WTC11 (cell line): ENCODE data around the gene EXOC3L4. TPM values are rescaled to one million over a fixed set of nuclear protein-coding genes. Genes with fewer than 3 reads are reported as not detected.

Experiments
- ATAC-seq: fragments of 200-7000 bp; cut with Tn5 transposase; 2 replicates; pipeline ENCODE4 v1.10.0; 2021; ENCODE audit warnings: mild to moderate bottlenecking, moderate library complexity
- CTCF ChIA-PET: fragments of 300-600 bp; sonication (Branson Sonifier 250); formaldehyde crosslinking; loops from one replicate; lab custom pipeline; 2021; ENCODE audit warnings: antibody characterized with exemption; lab: Charles Lee
- POLR2A ChIA-PET: fragments of 350-600 bp; sonication (Branson Sonifier 250); formaldehyde crosslinking; loops from one replicate; lab custom pipeline; 2021; ENCODE audit warnings: antibody characterized with exemption; lab: Charles Lee
- DNase-seq: peaks from one replicate; pipeline ENCODE4 v3.0.0; 2021; ENCODE audit warnings: low spot score
- H3K27ac Mint-ChIP-seq: 2 replicates; pipeline ENCODE4 v1.8.0; 2021; ENCODE audit warnings: mixed read lengths
- H3K27me3 Mint-ChIP-seq: 2 replicates; pipeline ENCODE4 v1.8.0; 2021; ENCODE audit warnings: low read depth, mild to moderate bottlenecking, moderate library complexity, mixed read lengths
- H3K36me3 Mint-ChIP-seq: 2 replicates; pipeline ENCODE4 v1.8.0; 2021; ENCODE audit warnings: mixed read lengths
- H3K4me1 Mint-ChIP-seq: 2 replicates; pipeline ENCODE4 v1.8.0; 2022; ENCODE audit warnings: mixed read lengths
- H3K4me3 Mint-ChIP-seq: 2 replicates; pipeline ENCODE4 v1.8.0; 2021; ENCODE audit warnings: mild to moderate bottlenecking, moderate library complexity, mixed read lengths
- H3K9me3 Mint-ChIP-seq: 2 replicates; pipeline ENCODE4 v1.8.0; 2021; ENCODE audit warnings: mixed read lengths
- AFF4 ChIP-seq: sonication (generic); formaldehyde crosslinking; IDR thresholded peaks from 2 replicates; pipeline ENCODE4 v1.8.1; 2023; ENCODE audit warnings: mild to moderate bottlenecking, missing genetic modification reagents, borderline replicate concordance
- ATF3 ChIP-seq: sonication (generic); formaldehyde crosslinking; conservative IDR thresholded peaks from 2 replicates; pipeline ENCODE4 v1.8.1; 2022; ENCODE audit warnings: mild to moderate bottlenecking, missing genetic modification reagents
- CBFB ChIP-seq: sonication (generic); formaldehyde crosslinking; IDR thresholded peaks from 2 replicates; pipeline ENCODE4 v1.8.1; 2022; ENCODE audit warnings: mild to moderate bottlenecking, low read depth, missing genetic modification reagents
- CREB1 ChIP-seq: sonication (generic); formaldehyde crosslinking; IDR thresholded peaks from 2 replicates; pipeline ENCODE4 v1.8.0; 2023; ENCODE audit warnings: mild to moderate bottlenecking, missing genetic modification reagents
- ESRRA ChIP-seq: sonication (generic); formaldehyde crosslinking; IDR thresholded peaks from 2 replicates; pipeline ENCODE4 v1.8.1; 2022; ENCODE audit warnings: mild to moderate bottlenecking, missing genetic modification reagents, borderline replicate concordance
- FOXK1 ChIP-seq: sonication (generic); formaldehyde crosslinking; IDR thresholded peaks from 2 replicates; pipeline ENCODE4 v1.8.0; 2022; ENCODE audit warnings: mild to moderate bottlenecking, moderate library complexity, missing genetic modification reagents
- NR3C1 ChIP-seq: sonication (generic); formaldehyde crosslinking; conservative IDR thresholded peaks from 2 replicates; pipeline ENCODE4 v1.8.1; 2023; ENCODE audit warnings: low read depth, mild to moderate bottlenecking, missing genetic modification reagents
- PRRX2 ChIP-seq: fragments of 250-450 bp; sonication (Bioruptor Pico); IDR thresholded peaks from 2 replicates; pipeline ENCODE4 v1.8.0; 2021; ENCODE audit warnings: mild to moderate bottlenecking
- SMAD4 ChIP-seq: sonication (generic); formaldehyde crosslinking; IDR thresholded peaks from 2 replicates; pipeline ENCODE4 v1.8.0; 2022; ENCODE audit warnings: mild to moderate bottlenecking, missing genetic modification reagents
- TP53 ChIP-seq: sonication (generic); formaldehyde crosslinking; IDR thresholded peaks from 2 replicates; pipeline ENCODE4 v1.8.1; 2023; ENCODE audit warnings: mild to moderate bottlenecking, missing genetic modification reagents
- USF2 ChIP-seq: sonication (generic); formaldehyde crosslinking; IDR thresholded peaks from 2 replicates; pipeline ENCODE4 v1.8.1; 2023; ENCODE audit warnings: mild to moderate bottlenecking, missing genetic modification reagents, moderate library complexity
- ZBTB21 ChIP-seq: sonication (generic); formaldehyde crosslinking; IDR thresholded peaks from 2 replicates; pipeline ENCODE4 v1.8.1; 2023; ENCODE audit warnings: mild to moderate bottlenecking, missing genetic modification reagents, borderline replicate concordance
- ZNF219 ChIP-seq: sonication (generic); formaldehyde crosslinking; IDR thresholded peaks from 2 replicates; pipeline ENCODE4 v1.8.0; 2023; ENCODE audit warnings: missing genetic modification reagents, mild to moderate bottlenecking, borderline replicate concordance
- ZNF263 ChIP-seq: sonication (generic); formaldehyde crosslinking; IDR thresholded peaks from 2 replicates; pipeline ENCODE4 v1.8.1; 2022; ENCODE audit warnings: low read depth, mild to moderate bottlenecking, moderate library complexity, missing genetic modification reagents
- total RNA-seq: library from RNA; stranded (reverse); gene quantifications from 3 replicates; pipeline ENCODE4 v1.2.3, GENCODE V29; 2021
- TF ChIP-seq, protein P1 (sequence below): sonication (generic); formaldehyde crosslinking; IDR thresholded peaks from 2 replicates; pipeline ENCODE4 v1.8.1; 2023; ENCODE audit warnings: mild to moderate bottlenecking, missing genetic modification reagents, moderate library complexity
- TF ChIP-seq, protein P2 (sequence below): sonication (generic); formaldehyde crosslinking; IDR thresholded peaks from 2 replicates; pipeline ENCODE4 v1.8.0; 2023; ENCODE audit warnings: missing genetic modification reagents
- TF ChIP-seq, protein P3 (sequence below): fragments of 250-450 bp; sonication (Bioruptor Pico); IDR thresholded peaks from 2 replicates; pipeline ENCODE4 v1.9.0; 2021; ENCODE audit warnings: moderate library complexity, mild to moderate bottlenecking, inconsistent platforms, borderline replicate concordance
- TF ChIP-seq, protein P4 (sequence below): sonication (generic); formaldehyde crosslinking; IDR thresholded peaks from 2 replicates; pipeline ENCODE4 v1.8.1; 2022; ENCODE audit warnings: low read depth, missing genetic modification reagents, borderline replicate concordance

Gene EXOC3L4
- total RNA-seq, 1 experiment from 2014 or later, result 0.42 TPM

DNA sequence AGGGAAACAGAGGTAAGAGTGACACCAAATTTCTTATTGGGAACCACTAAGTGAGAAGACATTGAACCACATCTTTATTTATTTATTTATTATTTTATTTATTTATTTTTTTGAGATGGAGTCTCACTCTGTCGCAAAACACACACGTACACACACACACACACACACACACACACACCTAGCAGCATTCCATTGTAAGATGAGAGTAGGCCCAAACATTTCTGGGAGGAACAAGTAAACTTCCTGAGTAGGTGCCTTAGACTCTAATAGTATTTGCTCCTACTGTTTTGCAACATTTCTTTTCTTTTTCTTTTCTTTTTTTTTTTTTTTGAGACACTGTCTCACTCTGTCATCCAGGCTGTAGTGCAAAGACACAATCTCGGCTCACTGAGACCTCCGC is 30.1 kb upstream of the EXOC3L4 start (continued):
- TF ChIP-seq, protein P1, sequence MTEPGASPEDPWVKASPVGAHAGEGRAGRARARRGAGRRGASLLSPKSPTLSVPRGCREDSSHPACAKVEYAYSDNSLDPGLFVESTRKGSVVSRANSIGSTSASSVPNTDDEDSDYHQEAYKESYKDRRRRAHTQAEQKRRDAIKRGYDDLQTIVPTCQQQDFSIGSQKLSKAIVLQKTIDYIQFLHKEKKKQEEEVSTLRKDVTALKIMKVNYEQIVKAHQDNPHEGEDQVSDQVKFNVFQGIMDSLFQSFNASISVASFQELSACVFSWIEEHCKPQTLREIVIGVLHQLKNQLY, result no peak
- TF ChIP-seq ESRRA (CRISPR knock-in tag), result no peak
- no peak for TF ChIP-seq NR3C1 (CRISPR knock-in tag)
- no peak for TF ChIP-seq ZBTB21 (CRISPR knock-in tag)

- POLR2A ChIA-PET, result no interaction called here
- ATAC-seq (no peak), DNase-seq (no peak)
- CTCF ChIA-PET, result interaction anchor here (1.1 to 2.0 kb wide), 3 partner anchors 10 to 230 kb away, joined by 3 to 7 read pairs (median 4); no protein-coding TSS in a partner anchor
- H3K4me1 Mint-ChIP-seq, result peaks cover 5% of the 10 kb centered on the region
- no peaks in the 10 kb centered on the region for H3K36me3 Mint-ChIP-seq
- no peaks in the 10 kb centered on the region; the same call in 1 of the 2 replicates for H3K27me3 Mint-ChIP-seq
- no peak overlapping the region for H3K27ac Mint-ChIP-seq
- H3K4me3 Mint-ChIP-seq, result no peak overlapping the region
- H3K9me3 Mint-ChIP-seq, result no peaks in the 10 kb centered on the region
- no peak for TF ChIP-seq ZNF263 (CRISPR knock-in tag)
- TF ChIP-seq AFF4 (CRISPR knock-in tag), result no peak
- TF ChIP-seq PRRX2 (CRISPR knock-in tag), result no peak
- no peak for TF ChIP-seq ZNF219 (CRISPR knock-in tag)
- TF ChIP-seq USF2 (CRISPR knock-in tag), result no peak
- TF ChIP-seq, protein P1, result no peak
- TF ChIP-seq TP53 (CRISPR knock-in tag), result no peak
- TF ChIP-seq, protein P2, sequence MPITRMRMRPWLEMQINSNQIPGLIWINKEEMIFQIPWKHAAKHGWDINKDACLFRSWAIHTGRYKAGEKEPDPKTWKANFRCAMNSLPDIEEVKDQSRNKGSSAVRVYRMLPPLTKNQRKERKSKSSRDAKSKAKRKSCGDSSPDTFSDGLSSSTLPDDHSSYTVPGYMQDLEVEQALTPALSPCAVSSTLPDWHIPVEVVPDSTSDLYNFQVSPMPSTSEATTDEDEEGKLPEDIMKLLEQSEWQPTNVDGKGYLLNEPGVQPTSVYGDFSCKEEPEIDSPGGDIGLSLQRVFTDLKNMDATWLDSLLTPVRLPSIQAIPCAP (CRISPR knock-in tag), result no peak
- no peak for TF ChIP-seq CBFB
- TF ChIP-seq SMAD4, result no peak
- TF ChIP-seq CREB1 (CRISPR knock-in tag), result no peak
- TF ChIP-seq, protein P3, sequence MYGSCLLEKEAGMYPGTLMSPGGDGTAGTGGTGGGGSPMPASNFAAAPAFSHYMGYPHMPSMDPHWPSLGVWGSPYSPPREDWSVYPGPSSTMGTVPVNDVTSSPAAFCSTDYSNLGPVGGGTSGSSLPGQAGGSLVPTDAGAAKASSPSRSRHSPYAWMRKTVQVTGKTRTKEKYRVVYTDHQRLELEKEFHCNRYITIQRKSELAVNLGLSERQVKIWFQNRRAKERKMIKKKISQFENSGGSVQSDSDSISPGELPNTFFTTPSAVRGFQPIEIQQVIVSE (CRISPR knock-in tag), result no peak
- TF ChIP-seq, protein P4, sequence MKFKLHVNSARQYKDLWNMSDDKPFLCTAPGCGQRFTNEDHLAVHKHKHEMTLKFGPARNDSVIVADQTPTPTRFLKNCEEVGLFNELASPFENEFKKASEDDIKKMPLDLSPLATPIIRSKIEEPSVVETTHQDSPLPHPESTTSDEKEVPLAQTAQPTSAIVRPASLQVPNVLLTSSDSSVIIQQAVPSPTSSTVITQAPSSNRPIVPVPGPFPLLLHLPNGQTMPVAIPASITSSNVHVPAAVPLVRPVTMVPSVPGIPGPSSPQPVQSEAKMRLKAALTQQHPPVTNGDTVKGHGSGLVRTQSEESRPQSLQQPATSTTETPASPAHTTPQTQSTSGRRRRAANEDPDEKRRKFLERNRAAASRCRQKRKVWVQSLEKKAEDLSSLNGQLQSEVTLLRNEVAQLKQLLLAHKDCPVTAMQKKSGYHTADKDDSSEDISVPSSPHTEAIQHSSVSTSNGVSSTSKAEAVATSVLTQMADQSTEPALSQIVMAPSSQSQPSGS (CRISPR knock-in tag), result no peak
- TF ChIP-seq ATF3, result no peak
- TF ChIP-seq FOXK1, result no peak
Observed at GRCh38 chr14:103064978-103065377, 29.5 kb upstream of the EXOC3L4 start.
